ENCODE results near the gene MAMSTR.

DNA sequence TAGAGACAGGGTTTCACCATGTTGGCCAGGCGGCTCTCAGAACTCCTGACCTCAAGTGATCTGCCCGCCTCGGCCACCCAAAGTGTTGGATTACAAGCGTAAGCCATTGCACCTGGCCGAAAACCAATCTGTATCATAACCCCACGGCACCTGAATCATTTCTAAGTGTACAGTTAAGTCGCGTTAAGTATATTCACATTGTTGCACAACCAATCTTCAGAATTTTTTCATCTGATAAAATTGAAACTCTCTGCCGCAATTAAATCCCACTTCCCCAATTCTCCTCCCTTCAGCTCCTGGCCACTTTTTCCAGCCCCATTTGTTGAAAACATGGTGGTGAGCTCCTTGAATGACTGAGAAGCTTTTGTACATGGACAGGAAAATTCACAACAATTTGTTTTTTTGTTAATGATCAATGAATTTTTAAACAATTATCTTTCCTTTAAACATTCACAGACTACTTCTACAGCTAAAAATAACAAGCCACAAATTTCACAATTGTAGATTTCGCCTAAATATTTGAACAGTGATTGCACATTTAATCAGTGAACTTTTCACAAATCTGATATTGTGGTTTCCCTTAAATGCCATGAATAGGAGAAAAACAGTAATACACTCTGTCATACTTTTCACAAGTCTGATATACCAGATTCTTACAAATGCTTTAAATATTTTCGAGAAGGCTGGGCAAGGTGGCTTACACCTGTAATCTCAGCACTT is 49.6 kb upstream of the MAMSTR start:
- TF ChIP-seq POLR2A (IDR thresholded peaks at IDR 0.05; ENCODE audit: low read length) (no peak), GATA1 (IDR thresholded peaks at IDR 0.05; ENCODE audit: low read depth, low read length) (no peak)

Measured in erythroblast (primary cell).